Cardiac fibroblast (primary cell): Measurements from ENCODE around the gene SHISA5.

Experiments used
- DNase-seq, 2 donors: peaks; one replicate each; pipeline versions ENCODE4 v3.0.0 to v3.0.0-alpha.2; 2010; ENCODE audit warnings: low read depth in 2 of 2
- H3K4me3 ChIP-seq, 2 donors: replicated peaks in 1 of 2; 1 replicate in 1 of 2; 2 replicates in 1 of 2; pipeline ENCODE4 v1.5.1; 2011; ENCODE audit warnings: low read depth in 2 of 2, low read length in 2 of 2, mild to moderate bottlenecking in 2 of 2, moderate library complexity in 1 of 2
- CTCF ChIP-seq: IDR thresholded peaks from one replicate; pipeline ENCODE4 v1.5.1; 2011; ENCODE audit warnings: low read depth, mild to moderate bottlenecking, low read length, inconsistent platforms

SHISA5 gene

GRCh38 chr3:48519277-48519643 lies 15.3 kb upstream of the SHISA5 start:
- no peak overlapping the region for H3K4me3 ChIP-seq
- no peak for TF ChIP-seq CTCF
- DNase-seq, result no peak

GRCh38 chr3:48518638-48519276 lies 14.8 kb upstream of the SHISA5 start:
- DNase-seq, result no peak
- H3K4me3 ChIP-seq, result no peak overlapping the region
- TF ChIP-seq CTCF, result no peak

- H3K4me3 ChIP-seq, result no peak overlapping the region
- no peak for TF ChIP-seq CTCF
- no peak for DNase-seq
Measured at GRCh38 chr3:48518069-48518468, 14.1 kb upstream of the SHISA5 start.

DNA sequence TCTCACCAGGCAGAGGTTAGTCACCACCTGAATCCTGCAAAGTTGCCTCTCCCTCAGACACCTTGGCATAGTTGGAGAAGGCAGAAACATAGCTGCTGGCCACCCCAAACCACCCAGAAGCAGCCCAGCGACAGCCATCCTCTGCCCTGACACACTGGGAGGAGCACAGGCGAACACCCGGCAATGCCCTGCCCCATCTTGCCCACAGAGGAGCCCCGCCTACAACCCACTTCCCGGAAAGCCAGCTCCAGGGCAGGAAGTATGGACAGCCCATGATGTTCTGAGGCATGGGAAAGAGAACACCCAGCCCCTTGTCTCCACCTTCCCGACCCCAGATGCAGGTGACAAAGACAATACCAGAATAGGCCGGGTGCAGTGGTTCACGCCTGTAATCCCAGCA lies 12.6 kb upstream of the SHISA5 start:
- DNase-seq, result no peak
- TF ChIP-seq CTCF, result no peak
- H3K4me3 ChIP-seq, result no peak overlapping the region

DNA sequence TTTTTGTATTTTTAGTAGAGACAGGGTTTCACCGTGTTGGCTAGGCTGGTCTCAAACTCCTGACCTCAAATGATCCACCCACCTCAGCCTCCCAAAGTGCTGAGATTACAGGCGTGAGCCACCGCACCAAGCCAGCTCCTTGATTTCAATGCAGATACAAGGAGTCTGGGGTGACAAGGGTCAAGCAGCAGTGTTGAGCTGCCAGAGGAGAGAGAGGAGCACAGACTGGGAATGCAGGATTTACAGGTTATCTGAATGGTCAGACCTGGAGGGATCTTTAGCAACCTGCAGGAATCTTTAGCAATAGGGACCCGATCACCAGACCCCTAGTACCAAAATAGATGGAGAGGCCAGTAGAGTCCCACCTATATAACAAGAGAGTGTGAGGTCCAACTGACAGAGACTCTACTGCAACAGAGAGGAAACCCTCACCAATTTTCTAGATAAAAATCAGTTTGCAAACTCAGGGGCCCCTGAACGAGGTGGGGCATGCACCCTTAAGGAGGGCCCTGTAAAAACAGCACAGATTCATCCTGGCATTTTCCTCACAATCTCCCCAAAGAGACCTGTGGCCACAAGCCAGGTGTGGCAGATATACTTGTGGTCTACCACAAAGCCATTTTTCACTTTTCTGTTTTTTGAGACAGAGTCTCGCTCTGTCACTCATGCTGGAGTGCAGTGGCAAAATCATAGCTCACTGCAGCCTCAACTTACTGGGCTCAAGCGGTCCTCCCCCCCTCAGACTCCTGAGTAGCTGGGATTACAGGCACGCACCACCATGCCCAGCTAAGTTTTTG lies 10.7 kb upstream of the SHISA5 start:
- no peak for DNase-seq
- no peak overlapping the region for H3K4me3 ChIP-seq
- TF ChIP-seq CTCF, result no peak

DNA sequence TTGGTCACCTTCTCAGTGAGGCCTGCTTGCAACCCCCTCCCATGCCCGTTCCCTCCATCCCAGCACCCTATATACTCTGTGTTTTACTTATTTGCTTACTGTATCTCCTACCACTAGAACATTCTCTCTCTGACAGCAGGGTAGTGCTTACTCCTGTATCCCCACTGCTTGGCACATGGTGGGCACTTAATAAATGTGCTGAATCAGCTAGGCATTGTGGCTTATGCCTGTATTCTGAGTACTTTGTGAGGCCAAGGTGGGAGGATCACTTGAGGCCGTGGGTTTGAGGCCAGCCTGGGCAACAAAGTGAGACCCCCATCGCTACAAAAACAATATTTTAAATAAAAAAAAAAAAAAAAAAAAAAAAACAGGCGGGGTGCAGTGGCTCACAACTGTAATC lies 7.6 kb upstream of the SHISA5 start:
- no peak for TF ChIP-seq CTCF
- no peak overlapping the region for H3K4me3 ChIP-seq
- no peak for DNase-seq
